Lower leg skin (tissue), 3 donors: ENCODE results near the gene GALNT2.

Source experiments
- POLR2A ChIP-seq, 2 donors: fragments of 450-650 bp; IDR thresholded peaks; one replicate each; pipeline ENCODE4 v1.6.1; 2016 to 2017; ENCODE audit warnings: antibody characterized with exemption in 2 of 2, mild to moderate bottlenecking in 1 of 2, moderate library complexity in 1 of 2
- TF ChIP-seq, protein P1 (sequence below), 3 donors: fragments of 450-650 bp; IDR thresholded peaks; one replicate each; pipeline ENCODE4 v1.5.1; 2016; ENCODE audit warnings: antibody characterized with exemption in 3 of 3, mild to moderate bottlenecking in 3 of 3, moderate library complexity in 2 of 3

DNA sequence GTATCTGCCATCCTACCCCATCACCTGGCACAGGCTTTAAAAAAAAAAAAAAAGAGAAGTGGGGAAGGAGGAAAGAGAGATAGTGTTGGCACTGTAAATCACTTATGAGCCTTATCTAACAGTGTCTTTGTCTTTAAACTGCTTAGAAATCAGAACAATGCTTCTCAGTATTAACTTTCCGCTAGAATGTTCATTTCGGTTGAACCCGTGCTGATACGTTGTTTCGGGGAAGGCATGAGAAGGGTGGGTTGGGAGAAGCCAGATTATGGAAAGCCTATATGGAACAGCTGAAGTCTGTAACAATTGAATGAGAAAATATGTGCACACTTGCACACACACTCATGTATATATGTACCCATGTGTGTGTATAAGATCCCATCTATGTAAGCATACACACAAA lies 170.8 kb downstream of the GALNT2 start:
- TF ChIP-seq, protein P1, sequence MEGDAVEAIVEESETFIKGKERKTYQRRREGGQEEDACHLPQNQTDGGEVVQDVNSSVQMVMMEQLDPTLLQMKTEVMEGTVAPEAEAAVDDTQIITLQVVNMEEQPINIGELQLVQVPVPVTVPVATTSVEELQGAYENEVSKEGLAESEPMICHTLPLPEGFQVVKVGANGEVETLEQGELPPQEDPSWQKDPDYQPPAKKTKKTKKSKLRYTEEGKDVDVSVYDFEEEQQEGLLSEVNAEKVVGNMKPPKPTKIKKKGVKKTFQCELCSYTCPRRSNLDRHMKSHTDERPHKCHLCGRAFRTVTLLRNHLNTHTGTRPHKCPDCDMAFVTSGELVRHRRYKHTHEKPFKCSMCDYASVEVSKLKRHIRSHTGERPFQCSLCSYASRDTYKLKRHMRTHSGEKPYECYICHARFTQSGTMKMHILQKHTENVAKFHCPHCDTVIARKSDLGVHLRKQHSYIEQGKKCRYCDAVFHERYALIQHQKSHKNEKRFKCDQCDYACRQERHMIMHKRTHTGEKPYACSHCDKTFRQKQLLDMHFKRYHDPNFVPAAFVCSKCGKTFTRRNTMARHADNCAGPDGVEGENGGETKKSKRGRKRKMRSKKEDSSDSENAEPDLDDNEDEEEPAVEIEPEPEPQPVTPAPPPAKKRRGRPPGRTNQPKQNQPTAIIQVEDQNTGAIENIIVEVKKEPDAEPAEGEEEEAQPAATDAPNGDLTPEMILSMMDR (IDR thresholded peaks at IDR 0.05), result no peak
- no peak for TF ChIP-seq POLR2A (IDR thresholded peaks at IDR 0.05)
